ENCODE results near the gene FIGNL1.

The FIGNL1 gene

GRCh38 chr7:50471970-50472369 lies 21.8 kb upstream of the FIGNL1 start:
- in situ Hi-C loops (cut with MboI; ENCODE audit: low sequenced_read_pairs), result loop anchor here (25.0 kb wide), 2 partner anchors 215 to 690 kb away; no protein-coding TSS in a partner anchor

GRCh38 chr7:50470250-50471163 lies 20.4 kb upstream of the FIGNL1 start:
- in situ Hi-C loops (cut with MboI; ENCODE audit: low sequenced_read_pairs), result loop anchor here (25.0 kb wide), 2 partner anchors 217 to 692 kb away; no protein-coding TSS in a partner anchor

GRCh38 chr7:50469181-50469580 lies 19.0 kb upstream of the FIGNL1 start:
- in situ Hi-C loops (cut with MboI; ENCODE audit: low sequenced_read_pairs), result loop anchor here (25.0 kb wide), 2 partner anchors 218 to 693 kb away; no protein-coding TSS in a partner anchor

- in situ Hi-C loops (cut with MboI; ENCODE audit: low sequenced_read_pairs), result loop anchor here (25.0 kb wide), 2 partner anchors 219 to 694 kb away; no protein-coding TSS in a partner anchor
Observed at GRCh38 chr7:50467817-50468610, 17.9 kb upstream of the FIGNL1 start.

- in situ Hi-C loops (cut with MboI; ENCODE audit: low sequenced_read_pairs), result loop anchor here (25.0 kb wide), 2 partner anchors 220 to 695 kb away; no protein-coding TSS in a partner anchor
Observed at GRCh38 chr7:50466815-50467585, 16.9 kb upstream of the FIGNL1 start.

GRCh38 chr7:50463035-50463434 lies 12.9 kb upstream of the FIGNL1 start:
- in situ Hi-C loops (cut with MboI; ENCODE audit: low sequenced_read_pairs), result loop anchor here (25.0 kb wide), 2 partner anchors 224 to 699 kb away; no protein-coding TSS in a partner anchor

GRCh38 chr7:50462361-50462760 lies 12.2 kb upstream of the FIGNL1 start:
- in situ Hi-C loops (cut with MboI; ENCODE audit: low sequenced_read_pairs), result loop anchor here (25.0 kb wide), 2 partner anchors 225 to 700 kb away; no protein-coding TSS in a partner anchor

GRCh38 chr7:50461695-50462094 lies 11.5 kb upstream of the FIGNL1 start:
- in situ Hi-C loops (cut with MboI; ENCODE audit: low sequenced_read_pairs), result loop anchor here (25.0 kb wide), 2 partner anchors 226 to 701 kb away; no protein-coding TSS in a partner anchor

GRCh38 chr7:50459183-50459582 lies 9.0 kb upstream of the FIGNL1 start:
- in situ Hi-C loops (cut with MboI; ENCODE audit: low sequenced_read_pairs), result loop anchor here (25.0 kb wide), 2 partner anchors 228 to 703 kb away; no protein-coding TSS in a partner anchor

- in situ Hi-C loops (cut with MboI; ENCODE audit: low sequenced_read_pairs), result loop anchor here (25.0 kb wide), 2 partner anchors 229 to 704 kb away; no protein-coding TSS in a partner anchor
Observed at GRCh38 chr7:50458651-50459050, 8.5 kb upstream of the FIGNL1 start.

GRCh38 chr7:50456371-50457123 lies 6.4 kb upstream of the FIGNL1 start:
- in situ Hi-C loops (cut with MboI; ENCODE audit: low sequenced_read_pairs), result loop anchor here (25.0 kb wide), 2 partner anchors 231 to 706 kb away; no protein-coding TSS in a partner anchor

GRCh38 chr7:50455658-50456057 lies 5.5 kb upstream of the FIGNL1 start:
- in situ Hi-C loops (cut with MboI; ENCODE audit: low sequenced_read_pairs), result loop anchor here (25.0 kb wide), 2 partner anchors 232 to 707 kb away; no protein-coding TSS in a partner anchor

- in situ Hi-C loops (cut with MboI; ENCODE audit: low sequenced_read_pairs), result loop anchor here (25.0 kb wide), 2 partner anchors 232 to 707 kb away; no protein-coding TSS in a partner anchor
Observed at GRCh38 chr7:50454968-50455367, 4.8 kb upstream of the FIGNL1 start.

- in situ Hi-C loops (cut with MboI; ENCODE audit: low sequenced_read_pairs), result loop anchor here (25.0 kb wide), 2 partner anchors 237 to 712 kb away; no protein-coding TSS in a partner anchor
Observed at GRCh38 chr7:50450590-50451032, 461 bp upstream of the FIGNL1 start.

- in situ Hi-C loops (cut with MboI; ENCODE audit: low sequenced_read_pairs), result no loop called here
Observed at GRCh38 chr7:50449501-50449880, 659 bp downstream of the FIGNL1 start.

- in situ Hi-C loops (cut with MboI; ENCODE audit: low sequenced_read_pairs), result no loop called here
Observed at GRCh38 chr7:50448823-50449222, 1.3 kb downstream of the FIGNL1 start.

GRCh38 chr7:50446542-50446960 lies 3.6 kb downstream of the FIGNL1 start:
- in situ Hi-C loops (cut with MboI; ENCODE audit: low sequenced_read_pairs), result no loop called here

GRCh38 chr7:50436133-50436806 lies 13.9 kb downstream of the FIGNL1 start:
- in situ Hi-C loops (cut with MboI; ENCODE audit: low sequenced_read_pairs), result no loop called here

All from HL-60/S4 treated with phorbol 12-myristate 13-acetate at 8.2 ng/mL for 4 days and 3 days (cell line).